Measurements from ENCODE around the gene FRMD1.

The FRMD1 gene

DNA sequence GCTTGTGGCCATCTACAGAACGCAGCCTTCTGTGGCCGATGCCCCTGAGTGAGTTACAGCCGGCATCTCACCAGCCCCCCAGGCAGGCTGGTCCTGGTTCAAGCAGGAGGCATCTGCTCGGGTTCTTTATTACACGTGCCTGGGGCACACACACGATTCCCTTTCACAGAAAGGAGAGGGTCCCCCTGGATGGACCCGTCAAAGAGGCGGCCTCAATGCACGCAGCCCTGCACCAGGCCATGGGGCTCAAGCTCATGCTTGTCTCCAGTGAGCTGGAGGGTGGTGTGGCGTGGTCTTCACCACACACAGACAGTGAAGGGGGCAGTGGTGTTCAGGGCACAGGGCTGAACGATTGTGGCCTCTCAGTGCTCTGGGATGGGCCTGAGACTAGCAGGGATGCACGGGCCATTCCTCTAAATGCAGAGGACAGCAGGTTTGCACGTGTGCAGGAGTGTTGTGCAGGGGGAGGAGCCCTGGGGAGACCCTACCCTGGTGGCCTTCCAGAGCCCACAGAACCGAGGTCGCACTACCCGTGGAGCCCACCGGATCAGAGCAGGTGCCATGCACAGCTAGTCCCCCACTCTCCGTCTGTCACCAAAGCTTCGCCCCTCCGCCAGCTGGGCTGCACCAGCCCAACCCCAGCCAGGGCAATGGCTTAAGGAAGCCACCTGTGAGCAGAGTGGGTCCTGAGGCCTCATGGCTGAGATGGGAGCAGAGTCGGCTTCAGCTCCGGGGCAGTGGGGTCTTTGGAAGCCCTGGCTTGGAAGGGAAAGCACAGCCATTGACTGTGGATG is 23.1 kb downstream of the FRMD1 start:
- DNase-seq (ENCODE audit: low read depth) = no peak

- no peak for DNase-seq (ENCODE audit: low read depth)
Observed at GRCh38 chr6:168054765-168055560, 24.0 kb downstream of the FRMD1 start.

DNA sequence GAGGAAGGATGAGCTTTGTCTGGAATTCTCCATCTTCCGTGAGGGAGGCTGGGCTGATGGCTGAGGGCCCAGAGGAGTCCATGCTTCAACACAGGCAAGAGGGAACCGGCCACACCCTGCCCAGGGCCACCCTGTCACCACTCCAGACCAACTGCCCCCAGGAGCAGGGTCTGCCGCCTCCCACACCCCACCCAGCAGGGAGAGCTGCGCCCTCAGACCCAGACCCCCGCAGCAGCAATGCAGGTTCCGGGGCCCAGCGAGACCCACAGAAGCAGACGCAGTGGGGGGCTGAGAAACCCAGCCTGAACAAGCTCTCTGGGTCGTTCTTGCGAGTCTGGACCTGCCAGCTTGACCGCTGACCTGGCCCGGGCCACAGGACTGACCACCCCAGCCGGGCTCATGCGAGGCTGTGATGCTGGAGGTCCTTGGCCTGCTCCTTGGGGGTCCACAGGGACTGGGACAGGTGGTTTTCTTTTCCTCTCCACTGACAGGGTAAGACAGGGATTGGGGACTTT is 25.0 kb downstream of the FRMD1 start:
- DNase-seq (ENCODE audit: low read depth) = no peak

DNA sequence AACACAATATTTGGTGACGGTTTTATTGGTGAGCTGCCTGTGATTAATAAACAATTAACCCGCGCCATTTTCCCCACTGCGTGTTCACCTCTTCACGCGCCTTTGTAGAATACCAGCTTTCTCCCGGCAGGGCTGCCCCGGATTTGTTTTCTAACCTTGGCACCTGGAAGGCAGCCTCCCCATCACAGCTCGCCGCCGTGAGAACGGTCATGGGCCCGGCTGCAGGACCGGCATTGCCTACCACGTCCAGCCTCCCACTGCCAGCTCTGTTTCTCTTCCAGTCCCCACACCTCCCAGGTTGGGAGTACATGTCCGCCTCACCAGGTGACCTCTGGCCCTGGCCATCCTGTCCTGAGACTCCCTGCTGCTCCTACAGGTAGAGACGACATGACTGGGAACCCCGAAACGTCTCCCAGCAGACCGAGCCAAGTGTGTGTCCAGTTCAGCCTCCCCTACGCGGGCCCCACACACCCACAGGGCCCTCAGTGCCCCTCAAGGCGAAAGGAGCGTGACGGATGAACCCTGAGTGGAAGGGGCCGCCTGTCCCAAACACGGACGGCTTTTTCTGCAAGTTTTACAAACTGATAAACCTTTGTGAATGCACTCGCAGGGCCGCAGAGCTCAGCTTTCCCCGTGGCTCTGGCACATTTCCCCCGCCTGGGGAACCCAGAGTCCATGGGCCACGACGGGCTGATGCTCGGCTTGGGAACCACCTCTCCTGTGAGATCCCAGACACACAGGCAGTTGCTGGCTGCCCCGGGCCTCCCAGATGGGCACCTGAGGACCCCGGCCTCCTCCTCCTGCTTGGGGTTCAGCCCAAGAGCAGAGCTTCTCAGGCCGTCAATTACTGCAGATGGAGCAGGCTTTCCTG is 25.7 kb downstream of the FRMD1 start:
- no peak for DNase-seq (ENCODE audit: low read depth)

DNA sequence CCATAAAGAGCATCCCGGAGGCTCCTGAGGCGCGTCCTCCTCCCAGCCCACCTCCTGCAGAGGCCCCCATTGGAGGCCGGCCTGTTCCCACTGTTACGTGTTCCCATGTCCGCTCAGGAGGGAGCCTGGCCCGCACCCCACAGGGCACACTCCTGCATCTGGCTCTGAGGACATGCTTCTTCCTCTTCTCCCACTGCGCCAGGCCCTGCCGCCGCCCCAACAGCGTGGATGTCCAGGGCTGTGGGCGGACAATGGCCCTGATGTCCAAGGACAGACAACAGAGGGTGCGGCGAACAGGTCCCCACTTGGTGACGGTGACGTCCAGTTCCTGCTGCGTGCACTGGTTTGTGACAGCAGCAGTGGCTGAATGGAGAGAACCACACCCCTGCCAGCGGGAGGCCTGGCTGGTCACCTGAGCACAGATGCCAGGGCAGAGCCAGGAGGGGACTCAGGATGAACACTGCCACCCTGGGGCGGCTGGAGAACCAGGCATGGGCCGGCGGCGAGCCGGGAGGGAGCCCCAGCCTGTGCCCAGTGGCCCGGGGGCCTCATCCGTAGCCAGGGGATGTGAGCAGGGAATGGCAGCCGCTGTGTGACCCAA is 26.6 kb downstream of the FRMD1 start:
- DNase-seq (ENCODE audit: low read depth) = no peak

GRCh38 chr6:168051648-168052047 is 27.4 kb downstream of the FRMD1 start:
- no peak for DNase-seq (ENCODE audit: low read depth)

DNA sequence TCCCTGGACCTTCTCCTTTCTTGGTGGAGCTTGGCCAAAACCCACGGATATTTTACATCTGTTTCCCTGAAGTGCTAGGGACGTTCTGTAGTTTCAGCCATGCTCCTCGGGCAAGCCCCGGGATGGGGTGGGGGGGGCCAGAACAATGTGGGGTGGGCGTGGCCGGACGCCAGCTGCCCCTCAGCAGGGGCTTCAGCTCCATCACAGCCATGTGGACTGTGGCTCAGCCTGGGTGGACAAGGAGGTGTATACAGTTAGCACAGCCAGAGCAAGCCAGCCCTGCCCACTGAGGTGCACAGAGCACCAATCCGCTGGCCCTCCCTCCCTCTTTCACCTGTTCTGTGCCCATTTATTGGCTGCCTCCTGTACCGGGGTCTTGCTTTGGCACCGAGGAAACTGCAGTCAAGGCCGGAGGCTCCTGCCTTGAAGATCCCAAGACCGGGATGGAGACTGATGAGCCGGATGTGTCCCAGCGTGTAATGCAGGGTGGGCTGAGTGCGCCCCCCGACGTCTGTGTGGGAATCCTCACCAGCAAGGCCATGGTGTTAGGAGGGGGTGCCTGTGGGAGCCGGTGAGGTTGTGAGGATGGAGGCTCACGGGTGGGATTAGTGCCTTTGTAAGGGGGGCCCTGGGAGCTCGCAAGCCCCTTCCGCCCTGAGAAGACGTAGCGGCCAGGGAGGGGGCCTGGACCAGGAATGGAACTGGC is 28.0 kb downstream of the FRMD1 start:
- DNase-seq (ENCODE audit: low read depth) = no peak

GRCh38 chr6:168050225-168050880 is 28.7 kb downstream of the FRMD1 start:
- no peak for DNase-seq (ENCODE audit: low read depth)

DNA sequence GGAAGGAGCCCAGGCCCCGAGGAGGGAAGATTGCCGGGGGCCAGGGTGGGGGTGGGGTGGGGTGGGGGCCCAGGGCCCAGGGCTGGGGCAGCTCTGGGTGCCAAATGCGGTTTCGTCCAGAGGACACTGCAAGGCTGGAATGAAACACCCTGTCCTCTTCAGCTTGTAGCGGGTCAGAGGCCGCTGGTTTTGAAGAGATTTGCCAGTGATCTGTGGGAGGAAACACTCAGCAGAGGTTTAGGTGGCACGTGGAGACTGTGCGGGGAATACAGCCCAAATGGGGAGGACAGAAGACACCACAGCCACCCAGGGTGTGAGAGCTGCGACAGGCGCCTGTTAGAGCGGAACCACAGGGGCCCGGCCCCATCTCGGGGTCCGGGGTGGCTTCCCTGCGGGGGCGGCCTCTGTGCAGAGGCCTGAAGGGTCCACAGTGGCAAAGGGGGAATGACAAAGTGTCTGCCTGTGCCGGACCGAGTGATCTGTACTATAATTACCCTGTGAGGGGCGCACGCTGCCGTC is 29.2 kb downstream of the FRMD1 start:
- DNase-seq (ENCODE audit: low read depth) = no peak

DNA sequence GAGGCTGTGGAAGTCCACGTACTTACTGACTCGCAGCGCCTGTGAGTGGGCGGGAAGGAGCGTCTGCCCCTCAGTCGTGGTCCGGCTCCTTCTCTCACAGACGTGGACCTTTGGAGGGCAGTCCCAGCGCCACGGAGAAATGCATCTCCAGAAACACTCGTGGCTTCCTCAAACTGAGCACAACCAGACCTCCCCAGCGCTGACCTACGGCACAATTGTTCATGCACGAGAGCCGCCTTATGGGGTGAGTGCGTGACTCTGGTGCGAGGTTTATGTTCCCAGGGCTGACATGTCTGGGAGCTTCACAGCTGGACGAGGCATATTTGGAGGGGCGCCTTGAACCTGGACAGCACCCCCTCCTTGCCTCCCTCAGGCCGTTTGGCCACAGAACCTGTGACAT is 29.7 kb downstream of the FRMD1 start:
- DNase-seq (ENCODE audit: low read depth) = no peak

- DNase-seq (ENCODE audit: low read depth) = no peak
Observed at GRCh38 chr6:168048724-168049025, 30.3 kb downstream of the FRMD1 start.

DNA sequence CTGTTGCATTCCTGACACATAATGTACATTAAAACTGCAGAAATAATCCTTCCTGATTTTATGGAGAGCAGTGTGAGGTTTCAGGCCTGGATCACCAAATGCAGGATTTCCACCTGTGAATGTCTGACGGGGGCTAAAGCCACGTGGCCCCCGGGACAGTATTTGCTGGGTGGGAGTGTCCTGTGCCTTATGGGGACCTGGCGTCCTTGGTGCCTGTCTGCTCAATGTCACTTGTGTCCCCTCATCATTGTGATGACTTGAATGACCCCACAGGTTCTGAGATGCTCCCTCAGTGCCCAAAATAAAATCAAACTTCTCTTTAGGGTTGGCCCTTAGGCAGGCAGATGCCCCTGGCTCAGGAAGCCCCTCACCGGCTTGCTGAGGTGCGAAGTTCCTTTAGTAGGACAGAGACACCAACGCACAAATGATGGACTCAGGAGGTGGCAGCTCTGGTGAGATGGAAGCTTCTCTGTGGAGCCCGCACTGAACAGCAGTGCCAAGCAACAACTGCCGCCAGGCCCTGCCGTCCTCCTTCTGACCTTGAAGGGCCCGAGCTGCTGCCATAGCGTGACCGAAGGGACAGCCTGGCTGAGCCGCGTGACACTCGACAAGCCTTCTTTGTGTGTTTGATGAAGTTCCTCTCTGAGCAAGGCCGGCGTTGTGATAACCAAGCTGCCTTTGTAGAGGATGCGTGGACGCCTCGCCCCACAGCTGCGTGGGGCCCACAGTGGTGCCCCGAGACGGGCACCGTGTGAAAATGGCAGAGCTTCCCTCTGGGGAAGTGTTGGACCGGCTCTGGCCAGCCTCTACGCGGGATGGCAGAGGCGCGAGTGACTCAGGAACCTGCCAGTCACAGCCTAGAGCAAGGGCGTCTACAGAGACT is 30.9 kb downstream of the FRMD1 start:
- no peak for DNase-seq (ENCODE audit: low read depth)

- no peak for DNase-seq (ENCODE audit: low read depth)
Observed at GRCh38 chr6:168046696-168047095, 32.3 kb downstream of the FRMD1 start.

DNA sequence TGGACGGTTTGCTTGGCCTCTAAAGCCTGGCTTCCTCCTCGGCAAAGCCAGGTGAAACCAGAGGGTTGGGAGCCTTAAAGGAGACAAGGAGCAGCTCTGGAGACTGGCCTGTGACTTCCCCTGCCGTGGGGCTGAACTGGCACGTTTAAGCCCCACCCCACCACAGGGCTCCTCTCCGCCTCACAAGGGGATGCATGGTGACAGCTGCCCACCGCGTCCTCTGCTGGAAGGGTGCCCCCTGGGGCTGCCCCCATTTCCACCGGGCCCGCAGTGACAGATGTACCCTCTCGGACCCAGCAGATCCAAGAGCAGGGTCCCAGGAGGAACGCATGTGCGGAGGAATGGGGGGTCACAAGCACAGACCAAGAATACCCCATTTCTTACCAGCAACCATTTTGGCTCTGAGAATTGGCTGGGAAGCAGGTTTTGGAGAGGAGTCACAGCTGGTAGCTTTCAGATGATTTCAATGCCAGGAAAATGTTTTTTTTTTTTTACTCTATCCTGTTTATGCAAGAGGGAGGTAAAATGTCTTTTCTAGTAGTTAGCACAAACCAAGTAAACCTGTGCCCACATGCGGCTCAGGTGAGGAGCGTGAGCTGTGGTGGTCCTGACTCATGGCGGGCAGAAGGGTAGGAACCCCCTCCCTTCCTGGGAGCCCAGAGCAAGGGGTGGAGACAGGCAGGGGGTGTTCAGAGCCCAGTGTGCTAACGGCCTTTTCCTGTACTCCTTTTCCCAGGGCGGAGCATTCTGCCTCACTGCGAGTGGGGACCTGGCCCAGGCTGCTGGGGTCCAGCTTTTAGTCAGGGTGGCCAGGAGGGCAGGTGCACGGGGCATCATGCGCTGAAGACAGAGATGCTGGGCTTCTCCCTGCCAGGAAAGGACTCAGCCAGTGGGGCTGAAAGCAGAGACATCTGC is 33.0 kb downstream of the FRMD1 start:
- DNase-seq (ENCODE audit: low read depth) = no peak

GRCh38 chr6:168045141-168045691 is 33.8 kb downstream of the FRMD1 start:
- no peak for DNase-seq (ENCODE audit: low read depth)

- DNase-seq (ENCODE audit: low read depth) = no peak
Observed at GRCh38 chr6:168044521-168045130, 34.4 kb downstream of the FRMD1 start.

- no peak for DNase-seq (ENCODE audit: low read depth)
Observed at GRCh38 chr6:168043848-168044415, 35.1 kb downstream of the FRMD1 start.

All from T follicular helper cell (primary cell).